ENCODE measurements around the gene TFEB.

Gene TFEB

GRCh38 chr6:41732591-41733359 is 2.6 kb downstream of the TFEB start:
- TF ChIP-seq, protein P1, sequence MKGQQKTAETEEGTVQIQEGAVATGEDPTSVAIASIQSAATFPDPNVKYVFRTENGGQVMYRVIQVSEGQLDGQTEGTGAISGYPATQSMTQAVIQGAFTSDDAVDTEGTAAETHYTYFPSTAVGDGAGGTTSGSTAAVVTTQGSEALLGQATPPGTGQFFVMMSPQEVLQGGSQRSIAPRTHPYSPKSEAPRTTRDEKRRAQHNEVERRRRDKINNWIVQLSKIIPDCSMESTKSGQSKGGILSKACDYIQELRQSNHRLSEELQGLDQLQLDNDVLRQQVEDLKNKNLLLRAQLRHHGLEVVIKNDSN (IDR thresholded peaks at IDR 0.05) = no peak
- TF ChIP-seq NFIC (IDR thresholded peaks at IDR 0.05) = no peak
- TF ChIP-seq TAF1 (IDR thresholded peaks at IDR 0.05; ENCODE audit: low read depth) = no peak
- no peak for TF ChIP-seq RAD21 (IDR thresholded peaks at IDR 0.05; ENCODE audit: low read depth)

- TF ChIP-seq TCF12 (IDR thresholded peaks at IDR 0.05; ENCODE audit: low read depth) = no peak
- TF ChIP-seq RAD21 (IDR thresholded peaks at IDR 0.05; ENCODE audit: low read depth) = no peak
- TF ChIP-seq EP300 (IDR thresholded peaks at IDR 0.05; ENCODE audit: borderline replicate concordance) = no peak
- no peak for TF ChIP-seq CEBPB (IDR thresholded peaks at IDR 0.05)
- TF ChIP-seq, protein P1 (IDR thresholded peaks at IDR 0.05) = no peak
- no peak for TF ChIP-seq CREB1 (IDR thresholded peaks at IDR 0.05; ENCODE audit: low read depth)
- no peak for TF ChIP-seq EGR1 (IDR thresholded peaks at IDR 0.05)
- TF ChIP-seq TAF1 (IDR thresholded peaks at IDR 0.05; ENCODE audit: low read depth) = no peak
- TF ChIP-seq, protein P2, sequence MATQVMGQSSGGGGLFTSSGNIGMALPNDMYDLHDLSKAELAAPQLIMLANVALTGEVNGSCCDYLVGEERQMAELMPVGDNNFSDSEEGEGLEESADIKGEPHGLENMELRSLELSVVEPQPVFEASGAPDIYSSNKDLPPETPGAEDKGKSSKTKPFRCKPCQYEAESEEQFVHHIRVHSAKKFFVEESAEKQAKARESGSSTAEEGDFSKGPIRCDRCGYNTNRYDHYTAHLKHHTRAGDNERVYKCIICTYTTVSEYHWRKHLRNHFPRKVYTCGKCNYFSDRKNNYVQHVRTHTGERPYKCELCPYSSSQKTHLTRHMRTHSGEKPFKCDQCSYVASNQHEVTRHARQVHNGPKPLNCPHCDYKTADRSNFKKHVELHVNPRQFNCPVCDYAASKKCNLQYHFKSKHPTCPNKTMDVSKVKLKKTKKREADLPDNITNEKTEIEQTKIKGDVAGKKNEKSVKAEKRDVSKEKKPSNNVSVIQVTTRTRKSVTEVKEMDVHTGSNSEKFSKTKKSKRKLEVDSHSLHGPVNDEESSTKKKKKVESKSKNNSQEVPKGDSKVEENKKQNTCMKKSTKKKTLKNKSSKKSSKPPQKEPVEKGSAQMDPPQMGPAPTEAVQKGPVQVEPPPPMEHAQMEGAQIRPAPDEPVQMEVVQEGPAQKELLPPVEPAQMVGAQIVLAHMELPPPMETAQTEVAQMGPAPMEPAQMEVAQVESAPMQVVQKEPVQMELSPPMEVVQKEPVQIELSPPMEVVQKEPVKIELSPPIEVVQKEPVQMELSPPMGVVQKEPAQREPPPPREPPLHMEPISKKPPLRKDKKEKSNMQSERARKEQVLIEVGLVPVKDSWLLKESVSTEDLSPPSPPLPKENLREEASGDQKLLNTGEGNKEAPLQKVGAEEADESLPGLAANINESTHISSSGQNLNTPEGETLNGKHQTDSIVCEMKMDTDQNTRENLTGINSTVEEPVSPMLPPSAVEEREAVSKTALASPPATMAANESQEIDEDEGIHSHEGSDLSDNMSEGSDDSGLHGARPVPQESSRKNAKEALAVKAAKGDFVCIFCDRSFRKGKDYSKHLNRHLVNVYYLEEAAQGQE (IDR thresholded peaks at IDR 0.05; ENCODE audit: low read depth) = no peak
- no peak for TF ChIP-seq TEAD4 (IDR thresholded peaks at IDR 0.05)
- TF ChIP-seq YY1 (IDR thresholded peaks at IDR 0.05; ENCODE audit: low read depth) = no peak
- no peak for TF ChIP-seq FOXM1 (IDR thresholded peaks at IDR 0.05; ENCODE audit: borderline replicate concordance, low read depth)
Observed at GRCh38 chr6:41732149-41732548, 3.3 kb downstream of the TFEB start.

DNA sequence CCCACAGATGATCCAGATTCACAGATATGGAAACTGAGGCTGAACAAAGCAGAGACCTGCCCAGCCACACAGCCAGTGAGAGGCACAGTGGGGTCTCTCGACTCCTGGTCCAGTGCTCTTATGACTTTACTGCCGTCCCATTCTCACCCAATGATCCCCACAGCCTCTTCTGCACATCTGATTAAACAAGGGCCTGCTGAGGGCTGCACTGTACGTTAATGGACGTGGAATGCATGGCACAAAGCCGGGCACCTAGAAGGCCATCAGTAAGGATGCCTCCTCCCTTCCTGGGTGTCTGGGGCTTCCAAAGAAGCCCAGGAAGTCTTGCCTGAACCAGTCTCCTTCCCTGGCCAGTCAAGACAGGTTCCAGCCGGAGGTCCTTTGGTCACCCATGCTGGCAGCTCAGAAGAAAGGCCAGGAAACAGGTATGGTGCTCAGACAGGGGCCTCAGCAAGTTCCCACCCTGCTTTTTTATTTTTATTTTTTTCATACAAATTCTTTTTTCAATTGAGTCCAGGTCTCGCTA is 3.8 kb downstream of the TFEB start:
- TF ChIP-seq RAD21 (IDR thresholded peaks at IDR 0.05; ENCODE audit: low read depth) (no peak), EGR1 (IDR thresholded peaks at IDR 0.05) (no peak), TCF12 (IDR thresholded peaks at IDR 0.05; ENCODE audit: low read depth) (no peak), NFIC (IDR thresholded peaks at IDR 0.05) (no peak), EP300 (IDR thresholded peaks at IDR 0.05; ENCODE audit: borderline replicate concordance) (no peak), YY1 (IDR thresholded peaks at IDR 0.05; ENCODE audit: low read depth) (no peak), CEBPB (IDR thresholded peaks at IDR 0.05) (no peak), FOXM1 (IDR thresholded peaks at IDR 0.05; ENCODE audit: borderline replicate concordance, low read depth) (no peak), MAX (IDR thresholded peaks at IDR 0.05) (no peak), CREB1 (IDR thresholded peaks at IDR 0.05; ENCODE audit: low read depth) (no peak), TEAD4 (IDR thresholded peaks at IDR 0.05) (no peak)
- TF ChIP-seq, protein P2 (IDR thresholded peaks at IDR 0.05; ENCODE audit: low read depth) = no peak

- TF ChIP-seq ZBTB7A (IDR thresholded peaks at IDR 0.05; ENCODE audit: low read depth) (no peak), RAD21 (IDR thresholded peaks at IDR 0.05; ENCODE audit: low read depth) (no peak), TEAD4 (IDR thresholded peaks at IDR 0.05) (no peak), NFIC (IDR thresholded peaks at IDR 0.05) (no peak), YY1 (IDR thresholded peaks at IDR 0.05; ENCODE audit: low read depth) (no peak), EP300 (IDR thresholded peaks at IDR 0.05; ENCODE audit: borderline replicate concordance) (no peak), TCF12 (IDR thresholded peaks at IDR 0.05; ENCODE audit: low read depth) (no peak), CEBPB (IDR thresholded peaks at IDR 0.05) (no peak), TAF1 (IDR thresholded peaks at IDR 0.05; ENCODE audit: low read depth) (no peak), CREB1 (IDR thresholded peaks at IDR 0.05; ENCODE audit: low read depth) (no peak), MAX (IDR thresholded peaks at IDR 0.05) (no peak)
- TF ChIP-seq, protein P1 (IDR thresholded peaks at IDR 0.05) = no peak
- TF ChIP-seq, protein P2 (IDR thresholded peaks at IDR 0.05; ENCODE audit: low read depth) = no peak
Observed at GRCh38 chr6:41730531-41731436, 4.6 kb downstream of the TFEB start.

Measured in Ishikawa (cell line).